ENCODE measurements around the gene SHANK1. TPM values are rescaled to one million over a fixed set of nuclear protein-coding genes. Genes with fewer than 3 reads are reported as not detected.

The SHANK1 gene
- total RNA-seq, 2 donors from 2014 or later, result 0.22 to 0.29 TPM

GRCh38 chr19:50729894-50730293 lies 10.3 kb upstream of the SHANK1 start:
- Histone ChIP-seq H3K36me3 (no peaks in the 10 kb centered on the region), H3K27me3 (no peaks in the 10 kb centered on the region), H3K27ac (no peak overlapping the region), H3K9me3 (no peaks in the 10 kb centered on the region), H3K4me3 (no peak overlapping the region), H3K4me1 (no peaks in the 10 kb centered on the region), H3K9ac (ENCODE audit: low read depth in 2 of 2, low read length in 2 of 2) (no peak overlapping the region)
- TF ChIP-seq CTCF (IDR thresholded peaks at IDR 0.05), result no peak
- DNase-seq, result no peak
- intact Hi-C loops (cut with DNase I), result no loop called here

GRCh38 chr19:50728084-50728737 lies 8.6 kb upstream of the SHANK1 start:
- H3K9me3 ChIP-seq, result no peaks in the 10 kb centered on the region
- H3K4me1 ChIP-seq, result no peaks in the 10 kb centered on the region
- no peak for TF ChIP-seq CTCF (IDR thresholded peaks at IDR 0.05)
- H3K36me3 ChIP-seq, result no peaks in the 10 kb centered on the region
- DNase-seq, result peak; percentile 48
- H3K27me3 ChIP-seq, result peaks cover 8% of the 10 kb centered on the region
- intact Hi-C loops (cut with DNase I), result no loop called here
- H3K4me3 ChIP-seq, result no peak overlapping the region
- H3K9ac ChIP-seq (ENCODE audit: low read depth in 2 of 2, low read length in 2 of 2), result no peak overlapping the region
- H3K27ac ChIP-seq, result no peak overlapping the region

GRCh38 chr19:50725911-50726230 lies 6.3 kb upstream of the SHANK1 start:
- H3K4me1 ChIP-seq, result no peaks in the 10 kb centered on the region
- H3K27me3 ChIP-seq, result peaks cover 9% of the 10 kb centered on the region
- no peak overlapping the region for H3K27ac ChIP-seq
- no peaks in the 10 kb centered on the region for H3K36me3 ChIP-seq
- H3K9me3 ChIP-seq, result no peaks in the 10 kb centered on the region
- intact Hi-C loops (cut with DNase I), result no loop called here
- peak overlapping the region in 1 of 2 donors; percentile 58 for H3K9ac ChIP-seq (ENCODE audit: low read depth in 2 of 2, low read length in 2 of 2)
- no peak overlapping the region for H3K4me3 ChIP-seq
- no peak for DNase-seq
- no peak for TF ChIP-seq CTCF (IDR thresholded peaks at IDR 0.05)

DNA sequence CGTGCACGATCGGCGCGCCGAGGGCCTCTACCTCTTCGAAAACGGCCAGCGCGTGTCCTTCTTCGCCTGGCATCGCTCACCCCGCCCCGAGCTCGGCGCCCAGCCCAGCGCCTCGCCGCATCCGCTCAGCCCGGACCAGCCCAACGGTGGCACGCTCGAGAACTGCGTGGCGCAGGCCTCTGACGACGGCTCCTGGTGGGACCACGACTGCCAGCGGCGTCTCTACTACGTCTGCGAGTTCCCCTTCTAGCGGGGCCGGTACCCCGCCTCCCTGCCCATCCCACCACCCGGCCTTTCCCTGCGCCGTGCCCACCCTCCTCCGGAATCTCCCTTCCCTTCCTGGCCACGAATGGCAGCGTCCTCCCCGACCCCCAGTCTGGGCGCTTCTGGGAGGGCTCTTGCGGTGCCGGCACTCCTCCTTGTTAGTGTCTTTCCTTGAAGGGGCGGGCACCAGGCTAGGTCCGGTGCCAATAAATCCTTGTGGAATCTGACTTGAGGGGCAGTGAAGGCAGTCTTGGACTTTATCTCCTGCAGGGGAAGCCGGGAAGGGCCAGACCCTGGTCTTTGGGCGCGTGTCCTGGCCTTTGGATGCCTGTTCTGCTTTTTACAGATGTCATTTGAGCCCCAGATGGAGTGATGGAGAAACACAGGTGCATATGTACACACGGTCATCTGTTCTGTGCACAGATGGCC lies 5.8 kb upstream of the SHANK1 start:
- intact Hi-C loops (cut with DNase I), result no loop called here
- Histone ChIP-seq H3K36me3 (no peaks in the 10 kb centered on the region), H3K27me3 (peaks cover 9% of the 10 kb centered on the region)

More for the DNA sequence above, 5.8 kb upstream of the SHANK1 start:
- peak overlapping the region; percentile 51 for H3K4me3 ChIP-seq
- TF ChIP-seq CTCF (IDR thresholded peaks at IDR 0.05), result no peak
- no peak overlapping the region for H3K27ac ChIP-seq
- H3K9ac ChIP-seq (ENCODE audit: low read depth in 2 of 2, low read length in 2 of 2), result peak overlapping the region; percentile 58 to 72
- no peaks in the 10 kb centered on the region for H3K4me1 ChIP-seq
- H3K9me3 ChIP-seq, result no peaks in the 10 kb centered on the region
- no peak for DNase-seq

Data from colonic mucosa (tissue), 4 donors.